ENCODE measurements around the gene ZNF202. TPM values are rescaled to one million over a fixed set of nuclear protein-coding genes. Genes with fewer than 3 reads are reported as not detected.

The ZNF202 gene
- total RNA-seq, 1 donor: 6.0 TPM

DNA sequence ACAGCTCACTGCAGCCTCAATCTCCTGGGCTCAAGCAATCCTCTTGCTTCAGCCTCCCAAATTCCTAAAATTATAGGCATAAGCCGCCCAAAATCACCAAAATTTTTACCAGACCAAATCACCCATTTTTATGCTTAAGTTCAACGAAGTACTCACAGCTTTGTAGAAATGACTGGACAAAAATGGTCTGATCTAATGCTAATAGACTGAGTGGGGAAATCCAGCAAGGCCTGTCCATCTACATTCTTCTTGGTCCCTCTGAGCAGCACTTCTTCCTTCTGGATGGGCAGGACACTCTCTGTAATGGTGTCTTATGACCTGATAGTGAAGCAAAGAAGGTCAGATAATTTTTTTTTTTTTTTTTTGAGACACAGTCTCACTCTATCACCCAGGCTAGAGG, 31.6 kb upstream of the ZNF202 start:
- DNase-seq (ENCODE audit: low read depth): no peak
- TF ChIP-seq, protein P1, sequence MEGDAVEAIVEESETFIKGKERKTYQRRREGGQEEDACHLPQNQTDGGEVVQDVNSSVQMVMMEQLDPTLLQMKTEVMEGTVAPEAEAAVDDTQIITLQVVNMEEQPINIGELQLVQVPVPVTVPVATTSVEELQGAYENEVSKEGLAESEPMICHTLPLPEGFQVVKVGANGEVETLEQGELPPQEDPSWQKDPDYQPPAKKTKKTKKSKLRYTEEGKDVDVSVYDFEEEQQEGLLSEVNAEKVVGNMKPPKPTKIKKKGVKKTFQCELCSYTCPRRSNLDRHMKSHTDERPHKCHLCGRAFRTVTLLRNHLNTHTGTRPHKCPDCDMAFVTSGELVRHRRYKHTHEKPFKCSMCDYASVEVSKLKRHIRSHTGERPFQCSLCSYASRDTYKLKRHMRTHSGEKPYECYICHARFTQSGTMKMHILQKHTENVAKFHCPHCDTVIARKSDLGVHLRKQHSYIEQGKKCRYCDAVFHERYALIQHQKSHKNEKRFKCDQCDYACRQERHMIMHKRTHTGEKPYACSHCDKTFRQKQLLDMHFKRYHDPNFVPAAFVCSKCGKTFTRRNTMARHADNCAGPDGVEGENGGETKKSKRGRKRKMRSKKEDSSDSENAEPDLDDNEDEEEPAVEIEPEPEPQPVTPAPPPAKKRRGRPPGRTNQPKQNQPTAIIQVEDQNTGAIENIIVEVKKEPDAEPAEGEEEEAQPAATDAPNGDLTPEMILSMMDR (IDR thresholded peaks at IDR 0.05; ENCODE audit: insufficient read depth, low read depth, low read length): no peak
- H3K4me3 ChIP-seq (ENCODE audit: low read depth, low read length): no peak overlapping the region

DNA sequence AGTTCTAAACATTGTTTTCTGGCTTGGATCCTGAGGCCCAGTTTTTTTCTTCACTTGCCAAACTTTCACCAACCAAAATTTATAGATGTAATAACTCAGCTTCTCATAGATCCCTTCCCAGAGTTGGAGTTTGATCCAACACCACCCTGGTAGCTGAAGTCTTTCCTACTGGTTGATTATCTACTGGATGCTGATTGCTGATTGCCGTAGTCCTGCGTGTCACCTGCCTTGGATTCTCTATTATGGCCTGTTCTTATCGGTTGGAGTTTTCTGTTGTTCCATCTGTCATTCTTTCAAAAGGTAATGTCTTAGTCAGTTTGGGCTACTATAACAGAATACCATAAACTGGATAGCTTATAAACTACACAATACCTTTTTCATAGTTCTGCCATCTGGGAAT, 30.2 kb upstream of the ZNF202 start:
- DNase-seq (ENCODE audit: low read depth): no peak
- TF ChIP-seq, protein P1 (IDR thresholded peaks at IDR 0.05; ENCODE audit: insufficient read depth, low read depth, low read length): no peak
- H3K4me3 ChIP-seq (ENCODE audit: low read depth, low read length): no peak overlapping the region

DNA sequence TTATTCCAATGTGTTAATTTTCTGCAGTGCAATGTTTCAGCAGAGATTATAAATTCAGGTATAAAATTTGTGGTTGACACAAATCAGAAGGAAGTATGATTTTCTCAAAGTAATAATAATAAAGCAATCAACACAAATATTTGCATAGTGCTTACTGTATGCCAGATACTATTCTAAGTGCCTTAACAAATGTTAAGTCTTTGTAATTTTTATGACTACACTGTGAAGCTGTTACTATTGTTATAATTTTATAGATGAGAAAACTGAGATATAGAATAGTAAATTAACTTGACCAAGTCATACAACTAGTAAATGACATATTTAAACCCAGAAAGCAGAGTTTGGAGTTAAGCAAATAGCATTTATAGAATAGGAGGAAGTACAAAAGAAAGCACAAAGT, 29.3 kb upstream of the ZNF202 start:
- TF ChIP-seq, protein P1 (IDR thresholded peaks at IDR 0.05; ENCODE audit: insufficient read depth, low read depth, low read length): no peak
- no peak overlapping the region for H3K4me3 ChIP-seq (ENCODE audit: low read depth, low read length)
- no peak for DNase-seq (ENCODE audit: low read depth)

DNA sequence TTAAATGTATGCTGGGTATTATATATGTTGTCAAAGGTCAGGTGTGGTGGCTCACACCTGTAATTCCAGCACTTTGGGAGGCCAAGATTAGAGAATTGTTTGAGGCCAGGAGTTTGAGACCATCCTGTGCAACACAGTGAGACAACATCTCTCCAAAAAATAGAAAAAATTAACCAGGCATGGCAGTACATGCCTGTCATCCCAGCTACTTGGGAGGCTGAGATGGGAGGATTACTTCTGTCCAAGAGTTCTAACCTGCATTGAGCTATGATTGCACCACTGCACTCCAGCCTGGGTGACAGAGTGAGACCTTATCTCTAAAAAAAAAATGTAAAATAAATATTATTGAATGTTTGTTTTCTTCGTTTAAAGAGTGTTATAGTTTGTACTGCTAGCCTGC, 24.1 kb upstream of the ZNF202 start:
- TF ChIP-seq, protein P1 (IDR thresholded peaks at IDR 0.05; ENCODE audit: insufficient read depth, low read depth, low read length): no peak
- no peak for DNase-seq (ENCODE audit: low read depth)
- no peak overlapping the region for H3K4me3 ChIP-seq (ENCODE audit: low read depth, low read length)

DNA sequence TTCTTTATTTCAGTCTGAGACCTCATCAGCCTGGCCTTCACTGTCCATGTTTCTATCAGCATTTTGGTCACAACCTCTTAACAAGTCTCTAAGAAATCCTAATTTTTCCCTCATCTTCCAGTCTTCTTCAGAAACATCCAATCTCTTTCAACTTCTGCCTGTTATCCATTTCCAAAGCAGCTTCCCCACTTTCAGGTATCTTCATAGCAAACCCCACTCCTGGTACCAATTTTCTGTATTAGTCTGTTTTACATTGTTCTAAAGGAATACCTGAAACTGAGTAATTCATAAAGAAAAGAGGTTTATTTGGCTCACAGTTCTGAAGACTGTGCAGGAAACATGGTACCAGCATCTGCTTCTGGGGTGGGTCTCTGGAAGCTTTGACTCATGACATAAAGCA, 21.0 kb upstream of the ZNF202 start:
- TF ChIP-seq, protein P1 (IDR thresholded peaks at IDR 0.05; ENCODE audit: insufficient read depth, low read depth, low read length): no peak
- H3K4me3 ChIP-seq (ENCODE audit: low read depth, low read length): no peak overlapping the region
- no peak for DNase-seq (ENCODE audit: low read depth)

DNA sequence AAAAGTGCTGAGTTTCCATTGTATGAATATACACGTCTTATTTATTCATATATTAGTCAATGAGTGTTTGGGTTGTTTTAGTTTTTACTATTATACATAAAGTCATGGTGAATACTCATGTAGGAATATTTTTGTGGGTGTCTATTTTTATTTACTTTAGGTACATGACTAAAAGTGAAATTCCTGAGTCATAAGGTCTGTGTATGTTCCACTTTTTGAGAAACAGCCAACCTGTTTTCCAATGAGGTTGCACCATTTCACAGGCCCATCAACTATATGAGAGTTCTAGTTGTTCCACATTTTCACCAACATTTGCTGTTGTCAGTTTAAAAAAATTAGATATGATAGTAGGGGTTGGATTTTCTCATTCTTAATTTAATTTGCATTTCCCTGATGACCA, 19.4 kb upstream of the ZNF202 start:
- no peak overlapping the region for H3K4me3 ChIP-seq (ENCODE audit: low read depth, low read length)
- no peak for DNase-seq (ENCODE audit: low read depth)
- TF ChIP-seq, protein P1 (IDR thresholded peaks at IDR 0.05; ENCODE audit: insufficient read depth, low read depth, low read length): no peak

DNA sequence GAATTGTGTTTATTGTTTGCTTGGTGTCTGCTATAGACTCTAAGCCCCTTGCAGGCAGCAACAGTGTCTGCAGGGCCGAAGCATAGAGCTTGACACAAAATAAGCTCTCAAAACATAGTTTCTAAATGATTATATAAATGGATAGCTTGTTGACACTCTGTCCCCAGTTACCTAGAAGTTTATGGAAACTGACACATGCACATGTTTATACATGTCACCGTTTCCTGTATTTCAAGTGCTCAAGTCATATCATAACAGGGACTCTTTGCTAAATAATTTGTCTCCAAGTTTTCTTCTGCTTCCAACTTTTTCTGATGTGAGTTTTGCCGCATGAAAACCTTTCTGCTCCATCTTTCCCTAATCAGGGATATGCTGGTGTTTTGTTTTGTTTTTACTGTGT, 16.5 kb upstream of the ZNF202 start:
- TF ChIP-seq, protein P1 (IDR thresholded peaks at IDR 0.05; ENCODE audit: insufficient read depth, low read depth, low read length): no peak
- no peak for DNase-seq (ENCODE audit: low read depth)
- H3K4me3 ChIP-seq (ENCODE audit: low read depth, low read length): no peak overlapping the region

All from fibroblast of villous mesenchyme (primary cell).